Caco-2 (cell line): Measurements from ENCODE around the gene GMNC. TPM values are rescaled to one million over a fixed set of nuclear protein-coding genes. Genes with fewer than 3 reads are reported as not detected.

ENCODE experiments used
- BruUV-seq: library from RNA; stranded (reverse); fragments of 400-500 nt; replicated peaks from 2 replicates; lab custom pipeline; 2021; lab: Mats Ljungman, UMichigan
- CTCF ChIA-PET: fragments of 300-600 bp; sonication (Branson Sonifier 250); formaldehyde crosslinking; loops from one replicate; lab custom pipeline; 2022; ENCODE audit warnings: antibody characterized with exemption; lab: Charles Lee
- POLR2A ChIA-PET: fragments of 300-600 bp; sonication (Branson Sonifier 250); formaldehyde crosslinking; loops from one replicate; lab custom pipeline; 2022; ENCODE audit warnings: antibody characterized with exemption; lab: Charles Lee
- DNase-seq, 2 experiments: peaks; one replicate each; pipeline versions ENCODE4 v3.0.0 to v3.0.0-alpha.2; 2020 to 2022
- H3K27me3 ChIP-seq: replicated peaks from 2 replicates; pipeline ENCODE4 v1.6.0; 2011; ENCODE audit warnings: low read length; ENCODE audit not compliant: control insufficient read depth, insufficient read depth
- H3K36me3 ChIP-seq: 2 replicates; pipeline ENCODE4 v1.5.1; 2011; ENCODE audit warnings: low read length; ENCODE audit not compliant: control insufficient read depth, insufficient read depth
- H3K4me1 ChIP-seq: fragments of 250-450 bp; sonication (Bioruptor Pico); 2 replicates; pipeline ENCODE4 v1.5.1; 2020; ENCODE audit warnings: mild to moderate bottlenecking
- H3K4me3 ChIP-seq: 2 replicates; pipeline ENCODE4 v1.5.1; 2011; ENCODE audit warnings: low read depth, mild to moderate bottlenecking, control low read depth, low read length
- H3K9me3 ChIP-seq: fragments of 250-450 bp; sonication (Bioruptor Pico); 2 replicates; pipeline ENCODE4 v1.5.1; 2020; ENCODE audit warnings: mild to moderate bottlenecking, moderate library complexity
- H3K27ac Mint-ChIP-seq: one replicate; pipeline ENCODE4 v1.8.0; 2022; ENCODE audit warnings: mixed read lengths; ENCODE audit not compliant: unreplicated experiment
- H3K27me3 Mint-ChIP-seq: one replicate; pipeline ENCODE4 v1.8.0; 2022; ENCODE audit warnings: mixed read lengths; ENCODE audit not compliant: insufficient read depth, unreplicated experiment
- H3K36me3 Mint-ChIP-seq: one replicate; pipeline ENCODE4 v1.8.0; 2022; ENCODE audit warnings: mild to moderate bottlenecking, mixed read lengths; ENCODE audit not compliant: insufficient read depth, unreplicated experiment
- H3K4me1 Mint-ChIP-seq: one replicate; pipeline ENCODE4 v1.8.0; 2022; ENCODE audit warnings: low read depth, mixed read lengths; ENCODE audit not compliant: unreplicated experiment
- H3K4me3 Mint-ChIP-seq: one replicate; pipeline ENCODE4 v1.8.0; 2022; ENCODE audit warnings: mild to moderate bottlenecking, moderate library complexity, mixed read lengths; ENCODE audit not compliant: unreplicated experiment
- H3K9me3 Mint-ChIP-seq: one replicate; pipeline ENCODE4 v1.8.0; 2022; ENCODE audit warnings: mixed read lengths; ENCODE audit not compliant: unreplicated experiment
- intact Hi-C: fragments of 100-400 bp; cut with micrococcal nuclease; formaldehyde crosslinking; loops from one replicate; pipeline ENCODE4 v1.10.0; 2022; ENCODE audit not compliant: unreplicated experiment
- total RNA-seq: library from RNA; stranded (reverse); gene quantifications from 2 replicates; pipeline ENCODE4 v1.2.3, GENCODE V29; 2022
- TF ChIP-seq, protein P1 (sequence below), 2 experiments: fragments of 200-600 bp in 1 of 2; IDR thresholded peaks; 1 replicate in 1 of 2; 2 replicates in 1 of 2; pipeline versions ENCODE4 v1.5.1 to v1.8.0; 2011 to 2022; ENCODE audit warnings: antibody characterized with exemption in 1 of 2, control low read depth in 1 of 2, inconsistent platforms in 1 of 2, low read depth in 1 of 2, low read length in 1 of 2, mild to moderate bottlenecking in 1 of 2, moderate library complexity in 1 of 2; ENCODE audit not compliant: insufficient read depth in 1 of 2, severe bottlenecking in 1 of 2, unreplicated experiment in 1 of 2

GMNC gene
- total RNA-seq, 1 experiment from 2014 or later, result not detected

- Mint-ChIP-seq H3K36me3 (no peaks in the 10 kb centered on the region), H3K4me3 (no peak overlapping the region), H3K27ac (no peak overlapping the region), H3K4me1 (no peaks in the 10 kb centered on the region), H3K9me3 (no peaks in the 10 kb centered on the region), H3K27me3 (peaks cover 14% of the 10 kb centered on the region)
- no peaks in the 10 kb centered on the region for H3K27me3 ChIP-seq
- ChIA-PET CTCF (no interaction called here), POLR2A (no interaction called here)
- DNase-seq, result no peak
- BruUV-seq, result no TSS peak
- H3K9me3 ChIP-seq, result no peaks in the 10 kb centered on the region
- TF ChIP-seq, protein P1, sequence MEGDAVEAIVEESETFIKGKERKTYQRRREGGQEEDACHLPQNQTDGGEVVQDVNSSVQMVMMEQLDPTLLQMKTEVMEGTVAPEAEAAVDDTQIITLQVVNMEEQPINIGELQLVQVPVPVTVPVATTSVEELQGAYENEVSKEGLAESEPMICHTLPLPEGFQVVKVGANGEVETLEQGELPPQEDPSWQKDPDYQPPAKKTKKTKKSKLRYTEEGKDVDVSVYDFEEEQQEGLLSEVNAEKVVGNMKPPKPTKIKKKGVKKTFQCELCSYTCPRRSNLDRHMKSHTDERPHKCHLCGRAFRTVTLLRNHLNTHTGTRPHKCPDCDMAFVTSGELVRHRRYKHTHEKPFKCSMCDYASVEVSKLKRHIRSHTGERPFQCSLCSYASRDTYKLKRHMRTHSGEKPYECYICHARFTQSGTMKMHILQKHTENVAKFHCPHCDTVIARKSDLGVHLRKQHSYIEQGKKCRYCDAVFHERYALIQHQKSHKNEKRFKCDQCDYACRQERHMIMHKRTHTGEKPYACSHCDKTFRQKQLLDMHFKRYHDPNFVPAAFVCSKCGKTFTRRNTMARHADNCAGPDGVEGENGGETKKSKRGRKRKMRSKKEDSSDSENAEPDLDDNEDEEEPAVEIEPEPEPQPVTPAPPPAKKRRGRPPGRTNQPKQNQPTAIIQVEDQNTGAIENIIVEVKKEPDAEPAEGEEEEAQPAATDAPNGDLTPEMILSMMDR (IDR thresholded peaks at IDR 0.05; ENCODE audit: insufficient read depth in 1 of 2, low read depth in 1 of 2, low read length in 1 of 2, severe bottlenecking in 1 of 2, unreplicated experiment in 1 of 2), result no peak
- intact Hi-C loops, result no loop called here
- H3K4me3 ChIP-seq, result no peak overlapping the region
- no peaks in the 10 kb centered on the region for H3K4me1 ChIP-seq
- no peaks in the 10 kb centered on the region for H3K36me3 ChIP-seq
These were observed 36.5 kb downstream of the GMNC start for GRCh38 chr3:190826018-190826417.

DNA sequence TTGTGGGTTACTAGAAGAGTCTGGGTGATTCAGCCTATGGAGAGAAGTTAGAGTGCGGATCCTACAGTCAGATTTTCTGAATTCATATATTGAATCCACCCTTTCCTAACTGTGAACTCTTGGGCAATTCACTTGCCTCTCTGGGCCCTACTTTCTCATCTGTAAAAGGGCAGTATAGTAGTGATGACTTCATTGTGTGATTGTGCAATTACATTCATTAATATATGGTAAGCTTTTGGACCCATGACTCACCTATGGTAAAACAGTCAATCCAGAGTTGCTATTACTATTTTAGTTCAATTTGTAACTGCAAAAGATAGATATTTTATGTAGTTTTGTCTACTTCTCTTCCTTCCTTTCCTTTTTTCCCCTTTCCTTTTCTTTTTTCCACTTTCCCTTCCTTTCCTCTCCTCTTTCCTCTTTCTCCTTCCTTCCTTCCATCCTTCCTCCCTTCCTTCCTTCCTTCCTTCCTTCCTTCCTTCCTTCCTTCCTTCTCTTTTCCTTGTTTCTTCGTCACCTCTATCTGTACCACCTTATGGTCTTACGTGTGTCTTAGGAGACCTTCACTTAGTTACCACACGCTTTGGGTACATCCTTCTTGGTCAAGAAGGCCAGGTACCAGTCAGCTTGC is 37.0 kb downstream of the GMNC start:
- ChIA-PET POLR2A (no interaction called here), CTCF (no interaction called here)
- Histone ChIP-seq H3K4me3 (no peak overlapping the region), H3K36me3 (no peaks in the 10 kb centered on the region), H3K27me3 (no peaks in the 10 kb centered on the region), H3K9me3 (no peaks in the 10 kb centered on the region), H3K4me1 (no peaks in the 10 kb centered on the region)
- H3K27me3 Mint-ChIP-seq, result peaks cover 10% of the 10 kb centered on the region
- TF ChIP-seq, protein P1 (IDR thresholded peaks at IDR 0.05; ENCODE audit: insufficient read depth in 1 of 2, low read depth in 1 of 2, low read length in 1 of 2, severe bottlenecking in 1 of 2, unreplicated experiment in 1 of 2), result no peak
- DNase-seq, result no peak
- no peak overlapping the region for H3K4me3 Mint-ChIP-seq
- H3K27ac Mint-ChIP-seq, result no peak overlapping the region
- H3K36me3 Mint-ChIP-seq, result no peaks in the 10 kb centered on the region
- BruUV-seq, result no TSS peak
- no peaks in the 10 kb centered on the region for H3K9me3 Mint-ChIP-seq
- no peaks in the 10 kb centered on the region for H3K4me1 Mint-ChIP-seq
- intact Hi-C loops, result no loop called here

GRCh38 chr3:190811775-190812480 is 50.6 kb downstream of the GMNC start:
- Mint-ChIP-seq H3K27me3 (peaks cover 6% of the 10 kb centered on the region), H3K4me1 (no peaks in the 10 kb centered on the region), H3K36me3 (no peaks in the 10 kb centered on the region), H3K4me3 (no peak overlapping the region), H3K9me3 (peaks cover 3% of the 10 kb centered on the region), H3K27ac (no peak overlapping the region)
- TF ChIP-seq, protein P1 (IDR thresholded peaks at IDR 0.05; ENCODE audit: insufficient read depth in 1 of 2, low read depth in 1 of 2, low read length in 1 of 2, severe bottlenecking in 1 of 2, unreplicated experiment in 1 of 2), result peak; percentile 46 to 55
- Histone ChIP-seq H3K27me3 (no peaks in the 10 kb centered on the region), H3K36me3 (no peaks in the 10 kb centered on the region), H3K9me3 (no peaks in the 10 kb centered on the region), H3K4me3 (no peak overlapping the region), H3K4me1 (no peaks in the 10 kb centered on the region)
- ChIA-PET CTCF (no interaction called here), POLR2A (no interaction called here)
- BruUV-seq, result no TSS peak
- peak; percentile 33 to 38 for DNase-seq
- intact Hi-C loops, result loop anchor here (1.0 kb wide), 1 partner anchor 239 kb away; no protein-coding TSS in a partner anchor
